SK-N-SH (cell line): ENCODE data around the gene DHRS1.

Experiments used
- CTCF ChIP-seq: fragments of 200-600 bp; sonication (generic); IDR thresholded peaks from 2 replicates; pipeline ENCODE4 v1.6.1; 2017; ENCODE audit warnings: antibody characterized with exemption, mild to moderate bottlenecking, moderate library complexity
- EP300 ChIP-seq, 2 experiments: IDR thresholded peaks; 2 replicates each; pipeline versions ENCODE4 v1.4.0 to v1.6.1; 2012; ENCODE audit warnings: borderline replicate concordance in 1 of 2, low read depth in 1 of 2, low read length in 1 of 2
- EZH2phosphoT487 ChIP-seq: fragments of 200-600 bp; sonication (generic); IDR thresholded peaks from 2 replicates; pipeline ENCODE4 v1.6.1; 2017; ENCODE audit warnings: low read depth, mixed run types, mild to moderate bottlenecking, antibody characterized with exemption, moderate library complexity, borderline replicate concordance
- GATA2 ChIP-seq: sonication (generic); formaldehyde crosslinking; IDR thresholded peaks from 2 replicates; pipeline ENCODE4 v1.5.0; 2020; ENCODE audit warnings: mild to moderate bottlenecking, missing genetic modification reagents
- NFIC ChIP-seq: IDR thresholded peaks from 2 replicates; pipeline ENCODE4 v1.4.0; 2012; ENCODE audit warnings: borderline replicate concordance
- NRF1 ChIP-seq: IDR thresholded peaks from 2 replicates; pipeline ENCODE4 v1.6.1; 2012; ENCODE audit warnings: low read depth, mild to moderate bottlenecking, low read length
- POLR2AphosphoS5 ChIP-seq: IDR thresholded peaks from 2 replicates; pipeline ENCODE4 v1.6.1; 2012; ENCODE audit warnings: low read depth, low read length
- RAD21 ChIP-seq: IDR thresholded peaks from 2 replicates; pipeline ENCODE4 v1.6.1; 2012; ENCODE audit warnings: mild to moderate bottlenecking, low read length
- SMC3 ChIP-seq: IDR thresholded peaks from 2 replicates; pipeline ENCODE4 v1.6.1; 2012; ENCODE audit warnings: low read depth, low read length, improper control_type of control experiment
- TCF12 ChIP-seq: IDR thresholded peaks from 2 replicates; pipeline ENCODE4 v1.4.0; 2012
- USF2 ChIP-seq: fragments of 150-350 bp; IDR thresholded peaks from 2 replicates; pipeline ENCODE4 v1.6.1; 2017; ENCODE audit warnings: antibody characterized with exemption, low read length, low read depth, borderline replicate concordance

- TF ChIP-seq USF2 (no peak), POLR2AphosphoS5 (no peak), NRF1 (no peak), CTCF (no peak), EP300 (IDR thresholded peaks at IDR 0.05; ENCODE audit: borderline replicate concordance in 1 of 2, low read depth in 1 of 2, low read length in 1 of 2) (no peak), SMC3 (no peak), NFIC (no peak), TCF12 (no peak), GATA2 (CRISPR knock-in tag) (no peak), RAD21 (no peak), EZH2phosphoT487 (no peak)
Observed at GRCh38 chr14:24298892-24299254, 707 bp downstream of the DHRS1 start.
